Keratinocyte (primary cell): ENCODE results near the gene ZNF649. TPM values are rescaled to one million over a fixed set of nuclear protein-coding genes. Genes with fewer than 3 reads are reported as not detected.

Experiments
- DNase-seq: peaks from one replicate; pipeline ENCODE4 v3.0.0-alpha.2; 2011; ENCODE audit warnings: low read depth, missing footprints, low spot score
- FAIRE-seq: peaks from 2 replicates; lab custom pipeline; 2011; peaks lifted over from hg19 to GRCh38; lab: Jason Lieb, UNC
- H2AFZ ChIP-seq: 2 replicates; pipeline ENCODE4 v1.6.0; 2012; ENCODE audit warnings: low read length, control low read depth, inconsistent platforms; ENCODE audit not compliant: control insufficient read depth
- H3K27ac ChIP-seq: 2 replicates; pipeline ENCODE4 v1.5.1; 2011; ENCODE audit warnings: low read length; ENCODE audit not compliant: control insufficient read depth, insufficient read depth
- H3K27me3 ChIP-seq: 3 replicates; pipeline ENCODE4 v1.6.0; 2011; ENCODE audit warnings: low read length; ENCODE audit not compliant: control insufficient read depth, insufficient read depth; ENCODE audit errors: extremely low read depth
- H3K36me3 ChIP-seq, 2 experiments: 2 replicates in 1 of 2; 3 replicates in 1 of 2; pipeline ENCODE4 v1.5.1; 2011; ENCODE audit warnings: low read length in 2 of 2, mild to moderate bottlenecking in 1 of 2; ENCODE audit not compliant: control insufficient read depth in 2 of 2, insufficient read depth in 2 of 2; ENCODE audit errors: extremely low read depth in 1 of 2
- H3K4me1 ChIP-seq: 3 replicates; pipeline ENCODE4 v1.5.1; 2011; ENCODE audit warnings: low read length; ENCODE audit not compliant: control insufficient read depth, insufficient read depth; ENCODE audit errors: extremely low read depth
- H3K4me2 ChIP-seq: 3 replicates; pipeline ENCODE4 v1.6.0; 2011; ENCODE audit warnings: low read depth, low read length; ENCODE audit not compliant: control insufficient read depth, insufficient read depth; ENCODE audit errors: extremely low read depth
- H3K4me3 ChIP-seq, 3 experiments: fragments of 200-600 bp in 1 of 3; sonication (generic) in 1 of 3; 2 replicates in 2 of 3; 3 replicates in 1 of 3; pipeline ENCODE4 v1.5.1; 2011 to 2016; ENCODE audit warnings: low read length in 3 of 3, mild to moderate bottlenecking in 3 of 3, control low read depth in 2 of 3, inconsistent platforms in 1 of 3, low read depth in 1 of 3, mixed read lengths in 1 of 3, mixed run types in 1 of 3, moderate library complexity in 1 of 3; ENCODE audit not compliant: control insufficient read depth in 2 of 3, insufficient read depth in 2 of 3; ENCODE audit errors: extremely low read depth in 1 of 3
- H3K79me2 ChIP-seq: 2 replicates; pipeline ENCODE4 v1.6.0; 2012; ENCODE audit warnings: low read length; ENCODE audit not compliant: control insufficient read depth, insufficient read depth
- H3K9ac ChIP-seq: 3 replicates; pipeline ENCODE4 v1.6.0; 2011; ENCODE audit warnings: low read length; ENCODE audit not compliant: control insufficient read depth, insufficient read depth; ENCODE audit errors: extremely low read depth
- H3K9me1 ChIP-seq: 3 replicates; pipeline ENCODE4 v1.6.0; 2011; ENCODE audit warnings: low read length; ENCODE audit not compliant: control insufficient read depth, insufficient read depth; ENCODE audit errors: extremely low read depth
- H3K9me3 ChIP-seq: 2 replicates; pipeline ENCODE4 v1.5.1; 2012; ENCODE audit warnings: low read depth, low read length; ENCODE audit not compliant: control insufficient read depth
- H4K20me1 ChIP-seq: 3 replicates; pipeline ENCODE4 v1.6.0; 2011; ENCODE audit warnings: low read length; ENCODE audit not compliant: control insufficient read depth, insufficient read depth; ENCODE audit errors: extremely low read depth
- EZH2 ChIP-seq: IDR thresholded peaks from one replicate; pipeline ENCODE4 v1.6.1; 2012; ENCODE audit warnings: inconsistent platforms, mild to moderate bottlenecking, low read length, moderate library complexity
- dilution Hi-C: fragments of 300-500 bp; cut with MboI; formaldehyde crosslinking; loops from one replicate; pipeline ENCODE4 v1.7.0; 2020; ENCODE audit warnings: low sequenced_read_pairs; ENCODE audit not compliant: extremely low pct_ligation_motif_present
- polyA plus RNA-seq, 5 experiments: library from polyadenylated mRNA; depleted of rRNA in 3 of 5; stranded (reverse) in 3 of 5; stranded (forward) in 1 of 5; unstranded in 1 of 5; fragments of >200 nt; gene quantifications; 1 replicate in 1 of 5; 2 replicates in 3 of 5; 3 replicates in 1 of 5; pipeline versions ENCODE4 v1.2.1 to v1.2.3, GENCODE V29; 2011 to 2012; ENCODE audit warnings: missing spikeins in 2 of 5, low read depth in 1 of 5, low replicate concordance in 1 of 5
- TF ChIP-seq, protein P1 (sequence below), 3 experiments: IDR thresholded peaks in 1 of 3; conservative IDR thresholded peaks in 1 of 3; optimal IDR thresholded peaks in 1 of 3; 2 replicates in 2 of 3; 3 replicates in 1 of 3; pipeline versions ENCODE3 to v1.5.1; 2011; ENCODE audit warnings: low read length in 3 of 3, mild to moderate bottlenecking in 3 of 3, moderate library complexity in 2 of 3, control low read depth in 1 of 3, inconsistent platforms in 1 of 3; ENCODE audit not compliant: insufficient read depth in 2 of 3; ENCODE audit errors: extremely low read depth in 1 of 3

Gene ZNF649
- polyA plus RNA-seq, 1 donor (not counting 4 experiments of a cell fraction or from before 2014, with no cell fraction given) = 6.5 TPM

DNA sequence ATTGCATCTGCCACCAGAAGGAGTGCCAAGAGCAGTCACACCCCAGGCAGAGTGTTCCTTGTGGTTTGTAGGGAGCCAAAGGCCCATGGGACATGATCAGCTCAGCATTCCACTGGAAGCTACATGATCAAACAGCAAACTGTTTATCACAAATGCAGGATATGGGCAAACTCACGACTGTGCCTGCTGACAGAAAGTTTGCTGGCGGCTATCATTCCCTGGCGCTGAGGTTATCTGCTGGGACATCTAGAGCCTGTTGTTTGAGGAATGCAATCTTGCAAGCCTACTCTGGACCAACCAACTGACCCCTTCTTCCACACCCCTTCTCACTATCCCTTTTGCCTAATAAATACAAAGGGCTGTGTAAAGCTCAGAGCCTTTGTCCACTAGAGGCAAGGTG, 14.8 kb upstream of the ZNF649 start:
- Histone ChIP-seq H3K27me3 (no peaks in the 10 kb centered on the region), H3K79me2 (no peaks in the 10 kb centered on the region), H3K36me3 (no peaks in the 10 kb centered on the region), H3K9ac (no peak overlapping the region), H3K9me1 (no peaks in the 10 kb centered on the region), H3K4me1 (no peaks in the 10 kb centered on the region), H3K4me2 (no peak overlapping the region), H3K27ac (no peak overlapping the region), H4K20me1 (no peaks in the 10 kb centered on the region), H3K4me3 (no peak overlapping the region), H3K9me3 (peaks cover 11% of the 10 kb centered on the region), H2AFZ (no peak overlapping the region)
- TF ChIP-seq EZH2 = no peak
- TF ChIP-seq, protein P1, sequence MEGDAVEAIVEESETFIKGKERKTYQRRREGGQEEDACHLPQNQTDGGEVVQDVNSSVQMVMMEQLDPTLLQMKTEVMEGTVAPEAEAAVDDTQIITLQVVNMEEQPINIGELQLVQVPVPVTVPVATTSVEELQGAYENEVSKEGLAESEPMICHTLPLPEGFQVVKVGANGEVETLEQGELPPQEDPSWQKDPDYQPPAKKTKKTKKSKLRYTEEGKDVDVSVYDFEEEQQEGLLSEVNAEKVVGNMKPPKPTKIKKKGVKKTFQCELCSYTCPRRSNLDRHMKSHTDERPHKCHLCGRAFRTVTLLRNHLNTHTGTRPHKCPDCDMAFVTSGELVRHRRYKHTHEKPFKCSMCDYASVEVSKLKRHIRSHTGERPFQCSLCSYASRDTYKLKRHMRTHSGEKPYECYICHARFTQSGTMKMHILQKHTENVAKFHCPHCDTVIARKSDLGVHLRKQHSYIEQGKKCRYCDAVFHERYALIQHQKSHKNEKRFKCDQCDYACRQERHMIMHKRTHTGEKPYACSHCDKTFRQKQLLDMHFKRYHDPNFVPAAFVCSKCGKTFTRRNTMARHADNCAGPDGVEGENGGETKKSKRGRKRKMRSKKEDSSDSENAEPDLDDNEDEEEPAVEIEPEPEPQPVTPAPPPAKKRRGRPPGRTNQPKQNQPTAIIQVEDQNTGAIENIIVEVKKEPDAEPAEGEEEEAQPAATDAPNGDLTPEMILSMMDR (optimal IDR thresholded peaks at IDR 0.05 in 1 of 3, IDR thresholded peaks at IDR 0.05 in 1 of 3, conservative IDR thresholded peaks at IDR 0.05 in 1 of 3; ENCODE audit: extremely low read depth in 1 of 3, insufficient read depth in 2 of 3, low read length in 3 of 3) = no peak
- no peak for FAIRE-seq
- dilution Hi-C loops = no loop called here
- no peak for DNase-seq

DNA sequence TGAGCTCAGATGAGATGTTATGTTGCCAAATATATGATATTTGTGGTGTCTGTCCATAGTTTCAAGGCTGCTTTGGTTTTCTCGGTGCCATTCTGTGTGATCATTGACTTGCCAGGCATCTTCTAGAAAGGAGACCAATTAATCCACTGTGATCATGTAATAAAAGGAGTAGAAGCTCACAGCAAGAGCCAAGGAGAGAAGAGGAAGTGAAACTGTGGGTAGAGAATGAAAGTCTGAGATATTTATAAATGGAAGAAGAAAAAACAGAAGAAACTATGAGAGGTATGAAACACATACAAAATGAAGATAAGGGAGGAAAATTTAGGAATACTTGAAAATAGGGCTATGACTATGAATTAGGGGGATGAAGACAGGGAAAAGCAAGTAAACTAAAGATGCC, 11.3 kb upstream of the ZNF649 start:
- no peaks in the 10 kb centered on the region for H3K27me3 ChIP-seq
- no peaks in the 10 kb centered on the region for H4K20me1 ChIP-seq
- peaks cover 6% of the 10 kb centered on the region for H3K9me3 ChIP-seq
- H3K9me1 ChIP-seq = no peaks in the 10 kb centered on the region
- no peak for FAIRE-seq
- no peak overlapping the region for H3K9ac ChIP-seq
- H3K27ac ChIP-seq = no peak overlapping the region
- TF ChIP-seq, protein P1 (optimal IDR thresholded peaks at IDR 0.05 in 1 of 3, IDR thresholded peaks at IDR 0.05 in 1 of 3, conservative IDR thresholded peaks at IDR 0.05 in 1 of 3; ENCODE audit: extremely low read depth in 1 of 3, insufficient read depth in 2 of 3, low read length in 3 of 3) = no peak
- no peak for TF ChIP-seq EZH2
- H3K79me2 ChIP-seq = no peaks in the 10 kb centered on the region
- H3K4me2 ChIP-seq = no peak overlapping the region
- dilution Hi-C loops = no loop called here
- no peak overlapping the region for H2AFZ ChIP-seq
- H3K36me3 ChIP-seq = no peaks in the 10 kb centered on the region
- H3K4me3 ChIP-seq = no peak overlapping the region
- no peaks in the 10 kb centered on the region for H3K4me1 ChIP-seq
- DNase-seq = no peak
